ENCODE results near the gene FOSL1. TPM values are rescaled to one million over a fixed set of nuclear protein-coding genes. Genes with fewer than 3 reads are reported as not detected.
A peak's percentile ranks its signal among the peaks of the same experiment; 100 is the strongest.

FOSL1 gene
- 1 to 10 TPM in 1 of 2 donors, not detected in 1; 1.8 TPM for total RNA-seq
- polyA plus RNA-seq (2013, experiment 1 of 2) = 3.0 TPM
- polyA plus RNA-seq (2013, experiment 2 of 2) = 1.9 TPM
- long read RNA-seq, experiment 1 = 0 reads
- long read RNA-seq, experiment 2, partial matches to known transcripts = 0 of 1 reads
- long read RNA-seq, experiment 2, other reads (novel, unspliced or antisense) = 0 of 1 reads
- long read RNA-seq, experiment 3, partial matches to known transcripts = 0 of 1 reads
- long read RNA-seq, experiment 3, other reads (novel, unspliced or antisense) = 0 of 1 reads
- long read RNA-seq, experiment 4 = 0 reads

DNA sequence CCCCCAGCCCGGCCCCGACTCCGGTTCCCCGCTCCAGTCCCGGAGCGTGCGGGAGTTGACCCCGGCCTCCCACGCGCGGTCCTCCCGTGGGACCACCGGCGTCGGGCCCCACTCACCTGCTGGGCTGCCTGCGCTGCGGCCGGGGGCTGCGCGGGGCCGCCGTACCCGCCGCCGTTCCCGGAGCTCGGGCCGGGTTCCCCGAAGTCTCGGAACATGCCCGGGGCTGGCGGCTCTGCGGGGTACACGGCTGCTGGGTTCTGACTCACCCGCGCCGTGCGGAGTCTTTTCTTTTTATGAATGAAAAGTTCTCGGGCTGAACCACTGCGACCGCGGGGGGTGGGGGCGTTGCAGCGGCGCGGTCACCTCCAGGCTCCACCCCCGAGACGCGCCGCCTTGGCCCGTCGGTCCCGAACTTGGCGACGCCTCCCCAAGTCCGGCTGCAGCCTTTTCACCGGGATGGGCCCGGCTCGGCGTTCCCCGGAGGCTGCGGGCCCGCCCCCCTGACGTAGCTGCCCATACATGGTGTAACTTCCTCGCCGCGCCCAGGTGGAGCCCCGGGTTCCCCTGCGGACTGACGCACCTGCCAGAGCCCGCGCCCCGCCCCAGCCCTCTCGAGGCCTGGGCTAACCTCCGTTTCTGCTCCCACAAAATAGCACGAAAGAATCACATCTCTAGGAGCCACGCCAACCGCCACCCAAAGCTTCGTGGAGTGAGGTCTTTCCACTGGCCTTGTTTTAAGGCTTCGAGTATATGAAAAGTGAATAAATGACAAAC lies at the start of gene FOSL1:
FOSL1 (minus strand) TSS at position 264 of the 774 bp plus-strand sequence; CDS start at position 215, 49 bp downstream.
- Mint-ChIP-seq H3K4me1 (peaks cover 8% of the 10 kb centered on the region), H3K9me3 (no peaks in the 10 kb centered on the region), H3K27ac (no peak within 1 kb of the TSS), H3K4me3 (peak within 1 kb of the TSS; percentile 47), H3K27me3 (ENCODE audit: insufficient read depth) (peaks cover 89% of the 10 kb centered on the region), H3K36me3 (ENCODE audit: low read depth) (no peaks in the 10 kb centered on the region)
- Histone ChIP-seq H3K36me3 (ENCODE audit: control insufficient read depth, insufficient read depth, low read length) (no peaks in the 10 kb centered on the region), H3K4me1 (ENCODE audit: control insufficient read depth, insufficient read depth, low read length) (peaks cover 3% of the 10 kb centered on the region), H3K27me3 (ENCODE audit: control insufficient read depth, insufficient read depth, low read length, poor library complexity, severe bottlenecking) (peaks cover 49% of the 10 kb centered on the region), H3K9me3 (ENCODE audit: control insufficient read depth, low read length) (no peaks in the 10 kb centered on the region), H3K9ac (ENCODE audit: extremely low read depth, low read length, poor library complexity, severe bottlenecking) (peak within 1 kb of the TSS; percentile 15), H3K4me3 (ENCODE audit: low read length) (peak within 1 kb of the TSS; percentile 59), H3K27ac (ENCODE audit: low read depth, low read length) (no peak within 1 kb of the TSS)
- DNase-seq = peak; percentile 98
- TF ChIP-seq, protein P1, sequence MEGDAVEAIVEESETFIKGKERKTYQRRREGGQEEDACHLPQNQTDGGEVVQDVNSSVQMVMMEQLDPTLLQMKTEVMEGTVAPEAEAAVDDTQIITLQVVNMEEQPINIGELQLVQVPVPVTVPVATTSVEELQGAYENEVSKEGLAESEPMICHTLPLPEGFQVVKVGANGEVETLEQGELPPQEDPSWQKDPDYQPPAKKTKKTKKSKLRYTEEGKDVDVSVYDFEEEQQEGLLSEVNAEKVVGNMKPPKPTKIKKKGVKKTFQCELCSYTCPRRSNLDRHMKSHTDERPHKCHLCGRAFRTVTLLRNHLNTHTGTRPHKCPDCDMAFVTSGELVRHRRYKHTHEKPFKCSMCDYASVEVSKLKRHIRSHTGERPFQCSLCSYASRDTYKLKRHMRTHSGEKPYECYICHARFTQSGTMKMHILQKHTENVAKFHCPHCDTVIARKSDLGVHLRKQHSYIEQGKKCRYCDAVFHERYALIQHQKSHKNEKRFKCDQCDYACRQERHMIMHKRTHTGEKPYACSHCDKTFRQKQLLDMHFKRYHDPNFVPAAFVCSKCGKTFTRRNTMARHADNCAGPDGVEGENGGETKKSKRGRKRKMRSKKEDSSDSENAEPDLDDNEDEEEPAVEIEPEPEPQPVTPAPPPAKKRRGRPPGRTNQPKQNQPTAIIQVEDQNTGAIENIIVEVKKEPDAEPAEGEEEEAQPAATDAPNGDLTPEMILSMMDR (conservative IDR thresholded peaks at IDR 0.05) = no peak
- 2 to 10% methylated on average over 15 to 80 of the region's 80 CpGs for WGBS, 2 experiments (ENCODE audit: insufficient coverage in 1 of 2, insufficient read length in 1 of 2)

DNA sequence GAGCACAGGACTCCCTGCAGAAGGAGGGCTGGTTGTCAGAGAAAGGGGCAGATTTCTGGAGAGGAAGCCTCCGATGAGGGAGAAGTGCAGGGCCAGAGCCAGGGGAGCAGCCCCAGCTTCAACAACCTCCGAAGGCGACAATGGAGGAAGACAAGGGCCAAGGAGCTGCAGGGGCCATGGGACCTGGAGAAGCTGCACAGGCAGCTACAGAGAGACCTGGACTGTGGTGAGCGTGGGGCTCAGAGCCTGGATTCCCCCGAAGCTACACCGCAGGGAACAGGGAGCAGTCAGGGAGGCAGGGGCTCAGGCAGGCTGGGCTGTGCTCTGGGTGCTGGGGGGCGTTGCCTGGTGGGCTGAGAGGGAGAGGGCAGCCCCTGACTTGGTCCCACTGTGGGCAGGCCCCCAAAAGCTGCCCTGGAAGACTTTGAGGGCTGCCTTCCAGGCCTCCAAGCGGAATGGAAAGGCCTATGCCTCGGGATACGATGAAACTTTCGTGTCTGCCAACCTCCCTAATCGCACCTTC lies 47.5 kb upstream of the FOSL1 start:
- Mint-ChIP-seq H3K36me3 (ENCODE audit: low read depth) (no peaks in the 10 kb centered on the region), H3K27me3 (ENCODE audit: insufficient read depth) (no peaks in the 10 kb centered on the region), H3K4me1 (peaks cover 11% of the 10 kb centered on the region), H3K4me3 (no peak overlapping the region), H3K27ac (peak overlapping the region; percentile 9), H3K9me3 (no peaks in the 10 kb centered on the region)
- Histone ChIP-seq H3K36me3 (ENCODE audit: control insufficient read depth, insufficient read depth, low read length) (no peaks in the 10 kb centered on the region), H3K27ac (ENCODE audit: low read depth, low read length) (no peak overlapping the region), H3K9ac (ENCODE audit: extremely low read depth, low read length, poor library complexity, severe bottlenecking) (no peak overlapping the region), H3K9me3 (ENCODE audit: control insufficient read depth, low read length) (no peaks in the 10 kb centered on the region), H3K4me1 (ENCODE audit: control insufficient read depth, insufficient read depth, low read length) (peaks cover 6% of the 10 kb centered on the region), H3K27me3 (ENCODE audit: control insufficient read depth, insufficient read depth, low read length, poor library complexity, severe bottlenecking) (no peaks in the 10 kb centered on the region), H3K4me3 (ENCODE audit: low read length) (no peak overlapping the region)
- TF ChIP-seq, protein P1 (conservative IDR thresholded peaks at IDR 0.05) = no peak
- WGBS, 2 experiments (ENCODE audit: insufficient coverage in 1 of 2, insufficient read length in 1 of 2) = 95% methylated on average over 10 to 12 of the region's 12 CpGs
- DNase-seq = no peak

- WGBS, 2 experiments (ENCODE audit: insufficient coverage in 1 of 2, insufficient read length in 1 of 2) = 85 to 89% methylated on average over 9 to 13 of the region's 13 CpGs
- no peaks in the 10 kb centered on the region for H3K9me3 ChIP-seq (ENCODE audit: control insufficient read depth, low read length)
- DNase-seq = peak; percentile 53
- Mint-ChIP-seq H3K4me3 (peak overlapping the region; percentile 44), H3K27ac (peak overlapping the region; percentile 9), H3K36me3 (ENCODE audit: low read depth) (no peaks in the 10 kb centered on the region), H3K27me3 (ENCODE audit: insufficient read depth) (no peaks in the 10 kb centered on the region), H3K4me1 (peaks cover 11% of the 10 kb centered on the region), H3K9me3 (no peaks in the 10 kb centered on the region)
- no peak overlapping the region for H3K9ac ChIP-seq (ENCODE audit: extremely low read depth, low read length, poor library complexity, severe bottlenecking)
- no peaks in the 10 kb centered on the region for H3K36me3 ChIP-seq (ENCODE audit: control insufficient read depth, insufficient read depth, low read length)
- no peak overlapping the region for H3K4me3 ChIP-seq (ENCODE audit: low read length)
- H3K27ac ChIP-seq (ENCODE audit: low read depth, low read length) = no peak overlapping the region
- H3K4me1 ChIP-seq (ENCODE audit: control insufficient read depth, insufficient read depth, low read length) = peaks cover 6% of the 10 kb centered on the region
- TF ChIP-seq, protein P1 (conservative IDR thresholded peaks at IDR 0.05) = no peak
- no peaks in the 10 kb centered on the region for H3K27me3 ChIP-seq (ENCODE audit: control insufficient read depth, insufficient read depth, low read length, poor library complexity, severe bottlenecking)
Measured at GRCh38 chr11:65947133-65947532, 46.9 kb upstream of the FOSL1 start.

All from endodermal cell (in vitro differentiated cells).